SK-N-SH (cell line): Measurements from ENCODE around the gene PDE10A.

Experiments used
- GABPA ChIP-seq: IDR thresholded peaks from 2 replicates; pipeline ENCODE4 v1.4.0; 2012; ENCODE audit warnings: low read depth, mild to moderate bottlenecking
- MXI1 ChIP-seq: IDR thresholded peaks from 2 replicates; pipeline ENCODE4 v1.6.1; 2012; ENCODE audit warnings: mild to moderate bottlenecking, low read depth, low read length, improper control_type of control experiment
- NFIC ChIP-seq: IDR thresholded peaks from 2 replicates; pipeline ENCODE4 v1.4.0; 2012; ENCODE audit warnings: borderline replicate concordance
- TAF1 ChIP-seq: IDR thresholded peaks from 2 replicates; pipeline ENCODE4 v1.6.1; 2012; ENCODE audit warnings: low read depth, mild to moderate bottlenecking, low read length, moderate library complexity, borderline replicate concordance
- TF ChIP-seq, protein P1 (sequence below): fragments of 200-600 bp; sonication (generic); IDR thresholded peaks from 2 replicates; pipeline ENCODE4 v1.6.1; 2017; ENCODE audit warnings: antibody characterized with exemption, mild to moderate bottlenecking, moderate library complexity

DNA sequence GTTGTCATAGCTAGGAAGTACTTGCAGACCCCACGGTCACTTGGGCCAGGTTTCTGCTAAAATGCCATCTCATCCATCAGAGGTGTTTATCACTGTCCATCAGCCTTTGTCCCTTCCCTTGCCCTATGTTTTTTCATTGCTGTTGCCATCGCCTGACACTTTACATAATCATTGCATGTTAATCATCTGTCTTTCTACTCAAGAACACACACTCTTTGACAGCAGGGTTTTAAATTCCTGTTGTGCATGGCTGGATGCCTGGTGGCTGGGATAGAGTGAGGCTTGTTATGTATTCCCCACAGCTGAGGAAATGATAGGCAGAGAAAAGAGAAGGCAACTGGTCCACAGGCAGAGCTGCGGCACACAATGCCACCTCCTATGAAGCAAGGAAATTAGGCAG, 341.9 kb downstream of the PDE10A start:
- TF ChIP-seq, protein P1, sequence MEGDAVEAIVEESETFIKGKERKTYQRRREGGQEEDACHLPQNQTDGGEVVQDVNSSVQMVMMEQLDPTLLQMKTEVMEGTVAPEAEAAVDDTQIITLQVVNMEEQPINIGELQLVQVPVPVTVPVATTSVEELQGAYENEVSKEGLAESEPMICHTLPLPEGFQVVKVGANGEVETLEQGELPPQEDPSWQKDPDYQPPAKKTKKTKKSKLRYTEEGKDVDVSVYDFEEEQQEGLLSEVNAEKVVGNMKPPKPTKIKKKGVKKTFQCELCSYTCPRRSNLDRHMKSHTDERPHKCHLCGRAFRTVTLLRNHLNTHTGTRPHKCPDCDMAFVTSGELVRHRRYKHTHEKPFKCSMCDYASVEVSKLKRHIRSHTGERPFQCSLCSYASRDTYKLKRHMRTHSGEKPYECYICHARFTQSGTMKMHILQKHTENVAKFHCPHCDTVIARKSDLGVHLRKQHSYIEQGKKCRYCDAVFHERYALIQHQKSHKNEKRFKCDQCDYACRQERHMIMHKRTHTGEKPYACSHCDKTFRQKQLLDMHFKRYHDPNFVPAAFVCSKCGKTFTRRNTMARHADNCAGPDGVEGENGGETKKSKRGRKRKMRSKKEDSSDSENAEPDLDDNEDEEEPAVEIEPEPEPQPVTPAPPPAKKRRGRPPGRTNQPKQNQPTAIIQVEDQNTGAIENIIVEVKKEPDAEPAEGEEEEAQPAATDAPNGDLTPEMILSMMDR: no peak
- no peak for TF ChIP-seq TAF1
- no peak for TF ChIP-seq NFIC
- no peak for TF ChIP-seq GABPA
- TF ChIP-seq MXI1: no peak
